OCI-LY3 (cell line): ENCODE data around the gene CNP.

Source experiments
- H2AFZ ChIP-seq: fragments of 200-600, 300-600 bp; shearing (Covaris generic); 2 replicates; pipeline ENCODE4 v1.6.0; 2014; ENCODE audit warnings: antibody characterized with exemption, low read depth, low read length
- H3K27ac ChIP-seq: fragments of 200-600, 300-600 bp; sonication (generic); 2 replicates; pipeline ENCODE4 v1.5.1; 2014; ENCODE audit warnings: mild to moderate bottlenecking, low read length, moderate library complexity, mixed read lengths
- H3K27me3 ChIP-seq: fragments of 200-600, 300-600 bp; sonication (generic); 2 replicates; pipeline ENCODE4 v1.6.1; 2014; ENCODE audit warnings: low read depth, low read length, mixed read lengths
- H3K36me3 ChIP-seq: fragments of 200-600, 300-600 bp; sonication (generic); replicated peaks from 2 replicates; pipeline ENCODE3; 2014; ENCODE audit warnings: low read depth, low read length, mixed read lengths
- H3K4me1 ChIP-seq: fragments of 300-600, 200-600 bp; sonication (generic); 2 replicates; pipeline ENCODE4 v1.6.1; 2014; ENCODE audit warnings: low read length, mixed read lengths
- H3K4me2 ChIP-seq: fragments of 200-600, 300-600 bp; sonication (generic); 2 replicates; pipeline ENCODE4 v1.6.1; 2014; ENCODE audit warnings: low read length, mixed read lengths
- H3K4me3 ChIP-seq: fragments of 300-600, 200-600 bp; sonication (generic); 2 replicates; pipeline ENCODE4 v1.5.1; 2014; ENCODE audit warnings: antibody characterized with exemption, mild to moderate bottlenecking, low read length, moderate library complexity
- H3K79me2 ChIP-seq: fragments of 300-600, 200-600 bp; shearing (Covaris generic); 2 replicates; pipeline ENCODE4 v1.6.1; 2014; ENCODE audit warnings: mild to moderate bottlenecking, low read length, mixed read lengths
- H3K9ac ChIP-seq: fragments of 300-600, 200-600 bp; shearing (Covaris generic); 2 replicates; pipeline ENCODE4 v1.6.0; 2014; ENCODE audit warnings: mild to moderate bottlenecking, low read length, moderate library complexity
- H3K9me3 ChIP-seq: fragments of 200-600, 300-600 bp; shearing (Covaris generic); 2 replicates; pipeline ENCODE4 v1.6.1; 2014; ENCODE audit warnings: low read length, mixed read lengths; ENCODE audit not compliant: insufficient read depth
- H4K20me1 ChIP-seq: fragments of 200-600, 300-600 bp; sonication (generic); 2 replicates; pipeline ENCODE4 v1.6.1; 2016; ENCODE audit warnings: low read length, mixed read lengths; ENCODE audit not compliant: insufficient read depth
- EZH2phosphoT487 ChIP-seq: fragments of 200-600 bp; shearing (Covaris generic); IDR thresholded peaks from 2 replicates; pipeline ENCODE4 v1.6.1; 2018; ENCODE audit warnings: antibody characterized with exemption, mixed run types, low read depth
- TF ChIP-seq, protein P1 (sequence below): fragments of 200-600, 300-600 bp; sonication (generic); IDR thresholded peaks from 2 replicates; pipeline ENCODE4 v1.5.1; 2014; ENCODE audit warnings: antibody characterized with exemption, low read length, low read depth

The CNP gene

DNA sequence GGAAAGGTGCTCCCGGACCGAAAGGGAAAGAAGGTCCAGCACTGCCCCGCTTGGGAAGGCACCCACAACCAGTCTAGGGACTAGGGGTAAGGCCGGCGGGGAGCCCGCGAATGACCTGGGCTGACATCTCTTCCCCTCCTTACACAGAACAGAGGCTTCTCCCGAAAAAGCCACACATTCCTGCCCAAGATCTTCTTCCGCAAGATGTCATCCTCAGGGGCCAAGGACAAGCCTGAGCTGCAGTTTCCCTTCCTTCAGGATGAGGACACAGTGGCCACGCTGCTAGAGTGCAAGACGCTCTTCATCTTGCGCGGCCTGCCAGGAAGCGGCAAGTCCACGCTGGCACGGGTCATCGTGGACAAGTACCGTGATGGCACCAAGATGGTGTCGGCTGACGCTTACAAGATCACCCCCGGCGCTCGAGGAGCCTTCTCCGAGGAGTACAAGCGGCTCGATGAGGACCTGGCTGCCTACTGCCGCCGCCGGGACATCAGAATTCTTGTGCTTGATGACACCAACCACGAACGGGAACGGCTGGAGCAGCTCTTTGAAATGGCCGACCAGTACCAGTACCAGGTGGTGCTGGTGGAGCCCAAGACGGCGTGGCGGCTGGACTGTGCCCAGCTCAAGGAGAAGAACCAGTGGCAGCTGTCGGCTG lies 1.5 kb downstream of the CNP start:
- TF ChIP-seq, protein P1, sequence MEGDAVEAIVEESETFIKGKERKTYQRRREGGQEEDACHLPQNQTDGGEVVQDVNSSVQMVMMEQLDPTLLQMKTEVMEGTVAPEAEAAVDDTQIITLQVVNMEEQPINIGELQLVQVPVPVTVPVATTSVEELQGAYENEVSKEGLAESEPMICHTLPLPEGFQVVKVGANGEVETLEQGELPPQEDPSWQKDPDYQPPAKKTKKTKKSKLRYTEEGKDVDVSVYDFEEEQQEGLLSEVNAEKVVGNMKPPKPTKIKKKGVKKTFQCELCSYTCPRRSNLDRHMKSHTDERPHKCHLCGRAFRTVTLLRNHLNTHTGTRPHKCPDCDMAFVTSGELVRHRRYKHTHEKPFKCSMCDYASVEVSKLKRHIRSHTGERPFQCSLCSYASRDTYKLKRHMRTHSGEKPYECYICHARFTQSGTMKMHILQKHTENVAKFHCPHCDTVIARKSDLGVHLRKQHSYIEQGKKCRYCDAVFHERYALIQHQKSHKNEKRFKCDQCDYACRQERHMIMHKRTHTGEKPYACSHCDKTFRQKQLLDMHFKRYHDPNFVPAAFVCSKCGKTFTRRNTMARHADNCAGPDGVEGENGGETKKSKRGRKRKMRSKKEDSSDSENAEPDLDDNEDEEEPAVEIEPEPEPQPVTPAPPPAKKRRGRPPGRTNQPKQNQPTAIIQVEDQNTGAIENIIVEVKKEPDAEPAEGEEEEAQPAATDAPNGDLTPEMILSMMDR, result no peak
- TF ChIP-seq EZH2phosphoT487, result no peak
- H3K4me1 ChIP-seq, result peaks cover 38% of the 10 kb centered on the region
- peak overlapping the region; percentile 96 for H3K4me3 ChIP-seq
- H3K36me3 ChIP-seq, result peaks cover 45% of the 10 kb centered on the region
- H3K27me3 ChIP-seq, result no peaks in the 10 kb centered on the region
- H3K9ac ChIP-seq, result peak overlapping the region; percentile 91; the same call in 1 of the 2 replicates
- H4K20me1 ChIP-seq, result peaks cover 39% of the 10 kb centered on the region
- peak overlapping the region; percentile 77; the same call in 1 of the 2 replicates for H3K27ac ChIP-seq
- H3K4me2 ChIP-seq, result peak overlapping the region; percentile 89
- peaks cover 64% of the 10 kb centered on the region for H3K79me2 ChIP-seq
- H2AFZ ChIP-seq, result no peak overlapping the region
- no peaks in the 10 kb centered on the region for H3K9me3 ChIP-seq

DNA sequence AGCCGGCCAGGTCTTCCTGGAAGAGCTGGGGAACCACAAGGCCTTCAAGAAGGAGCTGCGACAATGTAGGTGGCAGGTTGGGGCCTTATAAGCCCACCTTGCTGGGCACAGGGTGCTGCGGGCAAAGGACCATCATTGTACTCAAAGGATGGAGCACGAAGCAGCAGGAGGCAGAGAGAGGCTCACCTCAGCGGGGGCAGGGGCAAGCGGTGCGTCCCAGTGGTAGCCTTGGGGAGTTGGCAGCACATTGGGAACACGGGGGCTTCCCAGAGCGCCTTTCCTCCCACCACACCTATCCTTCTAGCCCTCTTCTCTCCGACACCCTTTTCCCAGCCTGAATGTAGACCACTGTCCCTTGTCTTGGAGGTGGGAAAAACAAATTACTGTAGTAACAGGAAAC lies 2.1 kb downstream of the CNP start:
- TF ChIP-seq, protein P1, result no peak
- TF ChIP-seq EZH2phosphoT487, result no peak
- Histone ChIP-seq H3K4me3 (no peak overlapping the region), H3K36me3 (peaks cover 51% of the 10 kb centered on the region), H4K20me1 (peaks cover 46% of the 10 kb centered on the region), H3K9ac (no peak overlapping the region), H2AFZ (no peak overlapping the region), H3K4me2 (no peak overlapping the region), H3K9me3 (no peaks in the 10 kb centered on the region), H3K27ac (no peak overlapping the region), H3K27me3 (no peaks in the 10 kb centered on the region), H3K79me2 (peaks cover 71% of the 10 kb centered on the region), H3K4me1 (peaks cover 44% of the 10 kb centered on the region)

DNA sequence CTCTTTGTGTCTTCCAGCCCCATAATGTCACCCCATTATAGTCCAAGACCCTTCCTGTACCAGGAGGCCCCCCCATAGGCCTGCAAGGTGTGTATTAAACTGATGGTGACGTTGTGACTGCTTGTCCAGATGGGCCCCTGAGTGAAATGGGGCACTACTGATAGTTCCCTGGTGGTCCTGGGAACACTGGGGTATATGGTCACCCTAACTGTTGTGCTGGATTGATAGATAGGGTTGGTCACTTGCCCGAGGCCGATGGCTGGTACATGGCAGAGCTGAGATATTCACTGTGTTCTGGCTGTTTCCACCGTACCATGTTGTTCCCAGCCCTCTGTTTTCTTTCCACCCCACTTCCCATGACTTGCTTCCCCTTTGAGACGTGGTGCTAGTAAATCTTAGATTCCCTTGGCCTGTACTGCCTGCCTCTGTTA lies 4.3 kb downstream of the CNP start:
- Histone ChIP-seq H3K9me3 (no peaks in the 10 kb centered on the region), H2AFZ (no peak overlapping the region), H3K27me3 (no peaks in the 10 kb centered on the region), H3K36me3 (peaks cover 72% of the 10 kb centered on the region), H3K4me3 (no peak overlapping the region), H3K27ac (no peak overlapping the region), H3K4me2 (no peak overlapping the region), H3K4me1 (peaks cover 49% of the 10 kb centered on the region), H3K9ac (no peak overlapping the region), H4K20me1 (peaks cover 47% of the 10 kb centered on the region), H3K79me2 (peaks cover 90% of the 10 kb centered on the region)
- TF ChIP-seq, protein P1, result no peak
- TF ChIP-seq EZH2phosphoT487, result no peak

DNA sequence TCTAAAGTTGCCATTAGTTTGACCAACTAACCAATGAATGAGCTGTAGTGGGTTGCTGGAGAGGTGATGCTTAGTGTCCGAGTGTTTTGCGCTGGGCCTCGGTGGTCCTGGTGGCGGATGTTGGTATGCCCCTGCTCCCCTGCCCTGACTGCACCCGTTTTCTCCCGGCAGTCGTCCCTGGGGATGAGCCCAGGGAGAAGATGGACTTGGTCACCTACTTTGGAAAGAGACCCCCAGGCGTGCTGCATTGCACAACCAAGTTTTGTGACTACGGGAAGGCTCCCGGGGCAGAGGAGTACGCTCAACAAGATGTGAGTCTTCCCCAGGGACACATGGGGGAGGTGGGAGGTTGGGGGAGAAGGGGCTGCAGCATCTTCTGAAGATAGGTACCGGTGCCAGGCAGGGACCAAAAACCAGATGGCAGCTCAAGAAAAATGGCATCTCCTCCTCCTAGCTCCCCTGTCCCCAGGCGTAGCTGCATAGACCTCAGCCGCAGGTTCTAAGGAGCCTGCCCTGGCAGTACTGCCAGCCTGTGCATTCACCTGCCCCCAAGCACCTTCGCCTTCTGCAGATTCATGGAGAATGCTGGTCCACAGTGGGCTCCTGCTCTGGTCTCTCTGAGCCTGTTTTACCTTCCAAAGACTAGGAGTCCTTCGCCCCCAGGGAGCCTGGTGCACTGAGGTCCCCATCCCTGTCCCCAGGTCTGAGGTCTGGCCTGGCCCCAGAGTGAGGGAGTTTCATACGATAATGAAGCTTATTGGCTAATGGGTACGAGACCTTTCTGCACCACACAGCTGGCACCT lies 5.3 kb downstream of the CNP start:
- Histone ChIP-seq H3K79me2 (peaks cover 89% of the 10 kb centered on the region), H3K36me3 (peaks cover 77% of the 10 kb centered on the region), H3K4me1 (peaks cover 57% of the 10 kb centered on the region), H3K4me2 (peak overlapping the region; percentile 59; the same call in 1 of the 2 replicates), H3K9me3 (no peaks in the 10 kb centered on the region), H3K9ac (no peak overlapping the region), H3K4me3 (peak overlapping the region; percentile 39; the same call in 1 of the 2 replicates), H3K27ac (peak overlapping the region; percentile 70; the same call in 1 of the 2 replicates), H4K20me1 (peaks cover 47% of the 10 kb centered on the region), H2AFZ (no peak overlapping the region), H3K27me3 (no peaks in the 10 kb centered on the region)
- TF ChIP-seq, protein P1, result no peak
- no peak for TF ChIP-seq EZH2phosphoT487
